Activated T-cell treated with anti-CD3 and anti-CD28 coated beads for 4 hours (primary cell): ENCODE results near the gene CENPN.

Experiments
- DNase-seq: peaks from one replicate; pipeline ENCODE4 v3.0.0-alpha.2; 2020

CENPN gene, protein sequence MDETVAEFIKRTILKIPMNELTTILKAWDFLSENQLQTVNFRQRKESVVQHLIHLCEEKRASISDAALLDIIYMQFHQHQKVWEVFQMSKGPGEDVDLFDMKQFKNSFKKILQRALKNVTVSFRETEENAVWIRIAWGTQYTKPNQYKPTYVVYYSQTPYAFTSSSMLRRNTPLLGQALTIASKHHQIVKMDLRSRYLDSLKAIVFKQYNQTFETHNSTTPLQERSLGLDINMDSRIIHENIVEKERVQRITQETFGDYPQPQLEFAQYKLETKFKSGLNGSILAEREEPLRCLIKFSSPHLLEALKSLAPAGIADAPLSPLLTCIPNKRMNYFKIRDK

DNA sequence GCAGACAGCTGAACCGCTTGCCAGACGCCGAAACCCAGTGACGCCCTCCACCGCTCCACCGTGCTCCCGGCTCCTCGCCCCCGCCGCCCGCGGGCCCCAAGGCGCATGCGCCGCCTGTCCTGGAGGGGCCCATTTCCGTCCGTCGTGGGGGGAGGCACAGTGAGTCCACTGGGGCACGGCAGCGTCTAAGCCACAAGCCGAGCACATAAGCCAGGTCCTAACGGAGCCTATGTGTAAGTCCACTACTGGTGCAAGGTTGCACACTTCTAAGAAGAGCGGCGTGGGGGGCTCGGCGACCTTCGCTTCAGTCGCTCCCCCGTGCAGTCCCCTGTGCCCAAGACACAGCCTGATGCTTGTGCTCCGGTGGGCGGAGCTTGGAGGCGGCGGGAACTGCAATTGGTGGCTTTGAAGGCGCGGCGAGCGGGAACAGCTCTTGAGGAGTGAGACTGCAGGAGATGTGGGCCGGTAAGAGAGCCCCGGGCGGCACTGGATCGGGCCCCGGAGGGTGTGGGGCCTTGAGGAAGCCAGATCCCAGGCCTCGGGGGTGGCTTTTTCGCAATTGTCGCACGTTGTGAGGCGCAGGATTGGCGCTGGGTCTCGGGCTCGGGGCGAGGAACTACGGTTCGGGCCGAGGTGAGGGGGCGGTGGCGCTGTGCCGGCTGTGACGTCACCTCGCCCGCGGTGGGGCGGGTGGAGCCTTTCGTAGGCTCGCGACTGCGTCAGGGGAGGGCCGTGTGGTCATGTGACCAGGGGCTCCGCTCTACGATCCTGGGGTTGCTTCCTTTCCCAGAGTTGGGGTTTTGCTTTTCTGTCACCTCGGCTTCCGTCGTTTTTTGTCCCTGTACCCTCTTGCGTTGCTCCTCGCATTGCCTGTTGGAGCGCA is at the start of gene CENPN, which contains the start of gene CMC2:
CENPN (plus strand) TSS at position 402 of the 883 bp plus-strand sequence. CDS start 4,726 bp downstream, outside the sequence.
CMC2 (minus strand) TSS at position 73 of the 883 bp plus-strand sequence. CDS start 9,491 bp downstream, outside the sequence.
- DNase-seq: peak; percentile 93

DNA sequence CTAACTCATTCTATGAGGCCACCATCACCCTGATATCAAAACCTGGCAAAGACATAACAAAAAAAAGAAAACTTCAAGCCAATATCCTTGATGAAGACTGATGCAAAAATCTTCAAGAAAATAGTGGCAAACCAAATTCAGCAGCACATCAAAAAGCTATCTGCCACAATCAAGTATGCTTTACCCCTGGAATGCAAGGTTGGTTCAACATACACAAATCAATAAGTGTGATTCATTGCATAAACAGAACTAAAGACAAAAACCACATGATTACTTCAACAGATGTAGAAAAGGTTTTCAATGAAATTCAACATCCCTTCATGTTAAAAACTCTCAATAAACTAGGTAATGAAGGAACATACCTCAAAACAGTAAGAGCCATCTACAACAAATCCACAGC is 48.7 kb upstream of the CENPN start:
- DNase-seq: no peak

DNA sequence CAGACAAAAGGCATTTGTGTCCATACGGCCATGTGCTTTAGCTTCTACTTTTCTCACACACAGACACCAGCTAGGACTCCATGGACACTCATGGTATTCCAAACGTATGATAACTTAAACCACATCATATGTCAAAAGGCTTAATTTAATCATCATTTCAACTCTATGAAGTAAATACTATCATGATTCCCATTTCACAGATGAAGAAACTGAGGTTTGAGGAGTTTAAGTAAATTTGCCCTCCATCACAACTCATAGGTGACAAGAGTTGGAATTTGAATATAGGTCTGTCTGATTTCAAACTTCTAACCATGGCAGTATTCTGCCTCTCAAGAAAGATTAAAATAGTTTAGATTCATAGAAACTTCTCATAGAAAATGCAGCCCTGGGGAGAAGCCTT is 44.1 kb upstream of the CENPN start:
- DNase-seq: no peak

DNA sequence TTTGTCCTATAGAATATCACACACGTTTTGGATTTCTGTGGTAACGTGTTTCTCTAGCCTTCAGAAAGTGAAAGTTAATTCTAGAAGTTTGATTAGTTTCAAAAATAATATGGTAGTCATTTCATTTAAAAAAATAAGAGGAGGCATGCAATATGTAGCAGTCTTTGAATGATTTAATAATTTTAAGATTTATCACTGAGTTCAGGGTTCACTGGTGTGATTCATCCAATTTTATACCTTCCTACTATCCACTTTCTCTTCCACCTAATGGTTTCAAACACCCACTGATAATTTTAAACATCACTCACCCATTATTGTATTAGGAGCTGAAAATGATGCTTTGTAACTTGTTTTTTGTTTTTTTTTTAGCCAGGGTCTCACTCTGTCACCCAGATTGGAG is 42.7 kb upstream of the CENPN start:
- no peak for DNase-seq

DNA sequence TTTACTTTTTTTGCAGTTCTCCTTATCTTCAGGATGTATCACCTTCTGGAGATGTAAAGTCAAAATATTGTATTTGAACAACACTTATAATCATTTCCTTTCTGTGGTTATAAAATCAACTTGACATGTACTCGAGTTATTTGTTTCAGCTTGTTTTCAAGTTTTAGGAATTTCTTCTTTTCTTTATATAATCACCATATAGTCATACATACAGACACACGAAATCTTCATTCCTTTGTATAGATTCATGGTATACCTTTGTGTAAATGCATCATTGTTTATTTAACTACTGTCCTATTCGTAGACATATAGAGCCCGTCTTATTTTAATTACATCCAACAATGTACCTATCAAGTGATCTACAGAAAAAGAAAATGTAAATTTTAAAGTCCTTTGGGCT is 40.4 kb upstream of the CENPN start:
- DNase-seq: no peak

DNA sequence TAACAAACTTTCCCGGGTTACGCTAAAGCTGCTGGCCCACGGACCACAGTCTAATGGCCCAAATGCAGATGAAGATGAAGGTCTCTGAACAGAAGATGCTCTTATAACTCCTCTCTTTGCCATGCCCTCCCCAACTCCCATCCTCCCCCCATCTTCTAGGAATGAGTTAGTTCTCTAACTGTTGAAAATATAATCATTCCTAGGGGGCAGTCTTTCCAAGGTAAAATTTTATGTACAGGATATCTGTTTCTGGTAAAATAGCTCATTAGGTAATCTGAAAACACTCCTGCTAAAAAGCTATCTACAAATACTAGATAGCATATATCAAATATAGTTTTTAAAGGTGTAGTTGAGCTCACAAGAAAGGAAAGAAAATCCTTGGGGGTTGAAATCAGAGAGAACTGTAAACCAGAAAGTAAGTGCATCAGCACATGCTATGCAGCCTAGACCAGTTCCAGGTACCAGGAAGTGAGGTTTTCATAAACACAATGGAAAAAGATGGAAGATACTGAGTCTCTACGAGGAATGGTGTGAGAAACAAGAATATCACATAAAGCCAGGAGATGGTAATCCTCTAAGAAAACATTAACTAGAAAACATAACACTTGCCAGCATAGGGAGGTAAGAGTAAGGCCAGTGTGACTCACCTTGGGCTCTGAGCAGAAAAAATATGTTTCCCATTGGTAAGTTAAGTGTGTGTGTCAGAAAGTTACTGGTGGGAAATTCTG is 38.5 kb upstream of the CENPN start:
- DNase-seq: no peak

DNA sequence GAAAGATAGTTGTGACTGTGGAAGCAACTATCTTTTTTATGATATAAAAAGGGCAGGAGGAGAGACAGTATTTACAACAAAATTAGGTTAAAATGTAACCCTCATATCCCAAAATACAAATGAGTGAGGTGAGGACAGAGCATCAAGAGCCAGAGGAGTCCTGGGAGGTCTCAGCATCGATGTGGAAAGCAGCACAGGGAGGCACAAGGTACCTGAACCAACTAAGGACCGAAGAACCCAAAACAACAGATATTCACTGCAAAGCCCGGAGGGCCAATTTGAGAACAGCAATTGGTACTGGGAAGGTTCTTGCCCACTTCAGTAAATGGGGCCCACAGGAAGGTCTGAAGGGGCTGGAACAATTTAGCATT is 37.9 kb upstream of the CENPN start:
- no peak for DNase-seq

DNA sequence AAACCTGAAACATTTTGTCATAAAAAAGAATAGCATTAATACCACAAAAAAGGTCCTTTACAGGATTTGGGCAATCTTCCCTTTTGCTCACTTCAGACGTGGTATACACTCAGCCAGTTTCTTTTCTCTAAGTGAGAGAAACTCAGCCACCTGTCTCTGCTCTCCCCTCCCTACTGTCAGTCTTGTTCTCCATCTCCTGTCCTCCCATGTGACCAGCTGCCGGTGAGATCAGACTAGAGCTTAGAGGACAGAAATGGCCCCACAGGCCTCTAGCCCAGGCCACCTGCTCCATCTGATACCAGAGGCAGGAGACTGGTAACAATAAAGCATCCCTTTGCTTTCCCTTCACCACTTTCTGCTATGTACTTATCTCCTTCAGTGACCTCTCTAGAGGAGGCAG is 35.2 kb upstream of the CENPN start:
- DNase-seq: no peak

DNA sequence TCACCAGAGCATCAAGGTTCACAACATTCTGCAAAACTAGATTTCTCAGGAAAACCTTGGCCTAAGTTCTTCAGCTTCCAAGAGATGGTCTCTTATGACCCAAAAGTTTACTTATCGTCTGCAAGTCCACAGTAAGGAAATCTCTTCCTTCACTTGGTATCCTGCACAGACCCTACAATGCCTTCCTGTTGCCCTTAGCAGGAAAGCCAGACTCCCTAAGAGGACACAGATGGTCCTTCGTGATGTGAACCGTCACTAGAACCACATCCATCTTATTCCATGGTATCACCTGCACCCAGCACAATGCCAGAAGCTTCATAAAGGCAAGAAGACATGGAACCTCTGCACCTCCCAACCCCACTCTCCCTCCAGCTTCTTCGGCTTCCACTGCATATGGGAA is 34.4 kb upstream of the CENPN start:
- DNase-seq: no peak

DNA sequence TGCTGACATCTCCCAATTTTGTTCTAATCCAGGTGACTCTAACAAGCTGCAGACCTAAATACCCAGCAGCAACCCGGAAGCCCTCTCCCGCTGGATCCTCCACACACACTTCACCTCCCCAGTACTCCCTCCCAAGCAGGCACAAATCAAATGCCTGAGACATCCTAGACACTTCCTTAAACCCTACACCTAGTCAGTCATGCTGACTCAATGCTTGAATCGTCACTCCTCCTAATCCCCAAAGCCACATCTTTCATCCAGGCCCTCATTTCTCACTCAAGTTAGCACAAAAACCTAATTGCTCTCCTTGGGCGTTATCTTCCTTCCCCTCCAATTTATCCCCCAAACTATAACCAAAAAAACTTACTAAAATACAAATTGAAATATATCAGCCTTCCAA is 33.0 kb upstream of the CENPN start:
- DNase-seq: no peak

DNA sequence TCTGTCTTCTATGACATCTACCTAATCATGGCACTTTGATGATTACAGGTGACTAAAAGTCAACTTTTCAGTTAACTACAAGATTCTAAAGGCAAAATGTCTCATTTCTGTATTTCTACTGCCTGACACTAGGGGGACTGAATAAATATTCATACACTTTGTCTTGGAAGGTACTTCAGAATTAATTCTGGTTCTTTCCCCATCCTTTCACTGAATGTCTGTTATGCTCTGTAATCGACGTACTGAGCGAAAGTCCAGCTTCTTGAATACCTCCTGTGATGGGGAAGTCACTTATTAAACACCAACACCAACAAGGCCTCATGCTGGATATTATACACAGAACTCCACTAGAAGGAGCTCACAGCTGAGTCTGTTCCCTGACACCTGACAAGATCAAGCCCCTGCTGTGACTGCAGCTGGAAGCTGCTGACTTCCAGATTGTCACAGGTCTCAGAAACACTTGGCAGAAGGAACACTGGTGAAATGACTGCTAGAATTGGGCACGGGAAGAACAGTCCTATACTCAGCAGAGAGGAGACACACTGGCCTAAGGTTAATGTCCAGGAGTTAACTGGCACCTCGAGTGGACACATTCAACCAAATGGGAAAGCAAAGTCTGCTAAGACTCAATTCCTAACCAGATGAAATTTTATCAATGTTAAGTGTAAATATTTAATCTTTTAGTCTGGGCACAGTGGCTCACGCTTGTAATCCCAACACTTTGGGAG is 32.2 kb upstream of the CENPN start:
- DNase-seq: no peak

DNA sequence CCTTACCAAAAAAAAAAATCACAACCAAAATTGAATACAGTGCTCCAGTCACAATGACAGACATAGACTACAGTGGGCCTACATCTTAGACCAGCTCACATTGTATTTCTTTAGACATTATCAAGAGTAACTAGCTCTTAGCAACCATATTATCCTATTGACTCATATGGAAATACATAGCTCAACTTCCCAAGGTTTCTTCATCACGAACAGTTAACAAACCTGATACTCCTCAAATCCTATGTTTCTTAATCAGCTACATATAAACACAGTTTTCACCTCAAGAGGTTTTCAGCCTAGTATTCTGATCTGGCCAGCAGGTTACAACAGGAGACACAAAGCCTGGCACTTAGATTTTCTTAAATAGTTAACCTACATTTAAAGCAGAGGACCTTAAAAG is 30.1 kb upstream of the CENPN start:
- DNase-seq: no peak

DNA sequence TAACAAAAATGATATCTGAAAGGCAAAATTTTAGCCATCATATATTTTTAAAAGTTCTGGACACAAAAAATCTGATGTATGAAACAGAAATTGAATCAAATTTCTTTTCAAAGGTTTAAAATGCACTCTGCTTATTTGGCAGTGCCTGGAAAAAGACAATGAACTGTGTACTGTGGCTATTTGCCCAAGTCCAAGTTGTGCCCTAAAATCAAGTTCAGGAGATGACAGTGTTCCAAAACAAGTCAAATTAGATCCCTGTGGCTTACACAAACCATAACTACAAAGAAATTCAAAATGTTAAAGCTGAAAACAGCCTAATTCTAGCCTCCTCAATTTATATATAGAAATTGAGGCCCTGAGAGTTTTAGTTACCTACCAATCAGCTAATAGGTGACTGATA is 25.9 kb upstream of the CENPN start:
- no peak for DNase-seq

DNA sequence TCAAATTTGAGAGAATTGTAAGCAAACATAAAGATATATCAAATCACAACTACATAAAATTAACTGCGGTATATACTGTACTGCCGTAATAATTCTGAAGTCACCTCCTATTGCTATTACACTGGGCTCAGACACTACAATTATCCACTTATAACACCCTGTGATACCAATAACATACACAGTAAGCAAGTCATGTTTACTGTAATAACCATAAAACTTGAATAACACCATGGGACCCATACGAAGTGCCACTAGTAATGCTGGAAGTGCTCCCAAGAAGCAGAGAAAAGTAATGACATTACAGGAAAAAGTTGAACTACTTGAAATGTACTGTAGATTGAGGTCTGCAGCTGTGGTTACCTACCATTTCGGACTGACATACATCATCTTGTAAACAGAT is 24.4 kb upstream of the CENPN start:
- no peak for DNase-seq

DNA sequence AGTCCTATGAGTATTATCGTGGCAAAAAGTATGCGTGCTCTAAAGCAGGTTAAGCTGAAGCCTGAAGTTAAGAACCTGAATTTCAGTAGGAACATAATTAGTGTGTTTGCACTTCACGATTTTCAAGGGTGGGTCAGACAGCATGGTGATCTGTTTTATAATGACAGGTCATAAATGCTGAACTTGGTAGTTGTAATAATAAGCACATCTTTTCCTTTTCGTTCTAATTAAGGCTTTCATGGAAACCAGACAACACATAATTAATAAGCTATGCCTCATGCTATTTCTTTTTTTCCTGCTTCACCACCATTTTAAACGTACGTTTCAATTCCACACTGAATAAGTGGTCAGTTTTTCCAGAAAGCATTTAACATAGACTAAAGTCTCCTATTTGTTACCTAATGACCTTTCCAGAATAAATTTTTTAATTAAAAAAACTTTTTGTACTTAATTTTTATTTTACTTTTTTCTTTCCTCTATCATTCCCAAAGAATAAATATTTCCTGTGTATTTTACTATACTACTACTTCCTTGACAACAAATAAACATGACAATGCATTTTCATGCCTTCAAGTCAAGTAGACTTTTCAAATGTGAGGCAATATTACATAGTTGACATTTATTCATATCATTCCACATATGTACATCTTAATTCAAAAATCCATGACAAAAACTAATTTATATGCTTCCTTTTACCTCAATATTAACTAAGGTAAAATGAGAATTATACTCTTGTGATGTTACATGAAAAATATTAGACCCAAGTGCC is 22.7 kb upstream of the CENPN start:
- no peak for DNase-seq

DNA sequence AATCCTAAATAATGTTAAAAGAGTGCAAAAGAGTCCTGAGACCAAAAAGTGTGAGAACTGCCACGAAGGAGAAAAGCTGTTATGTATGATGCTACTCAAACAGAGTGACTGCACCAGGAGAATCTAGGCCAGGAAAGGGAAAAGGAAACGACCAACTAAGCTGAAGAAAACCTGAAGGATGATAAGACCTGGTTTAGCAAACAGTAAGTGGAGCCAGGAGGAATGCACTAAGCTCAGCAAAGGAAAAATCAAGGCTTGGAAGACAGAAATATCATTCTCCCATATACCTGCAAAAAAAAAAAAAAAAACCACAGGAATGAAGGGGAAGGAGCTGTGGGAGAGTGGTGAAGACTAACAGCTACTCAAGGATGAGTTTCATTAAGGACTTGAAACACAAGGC is 21.4 kb upstream of the CENPN start:
- no peak for DNase-seq

DNA sequence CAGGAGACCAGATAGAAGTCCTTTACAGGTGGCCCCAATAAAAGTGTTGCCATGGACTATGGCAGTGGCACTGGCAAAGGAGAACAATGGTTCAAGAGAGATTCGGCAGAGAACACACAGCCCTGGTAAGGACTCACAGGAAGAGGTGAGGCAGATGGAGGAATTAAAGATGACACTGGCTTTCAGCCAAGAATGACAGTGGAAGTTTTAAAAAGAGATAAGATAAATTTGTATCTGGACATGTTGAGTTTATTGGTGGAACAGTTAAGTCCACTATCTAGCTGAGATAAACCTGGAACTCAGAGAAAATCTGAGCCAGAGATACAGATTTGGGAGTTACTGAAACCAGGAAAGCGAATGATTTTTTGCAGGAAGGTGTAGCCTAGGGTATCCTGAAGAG is 20.5 kb upstream of the CENPN start:
- DNase-seq: no peak

DNA sequence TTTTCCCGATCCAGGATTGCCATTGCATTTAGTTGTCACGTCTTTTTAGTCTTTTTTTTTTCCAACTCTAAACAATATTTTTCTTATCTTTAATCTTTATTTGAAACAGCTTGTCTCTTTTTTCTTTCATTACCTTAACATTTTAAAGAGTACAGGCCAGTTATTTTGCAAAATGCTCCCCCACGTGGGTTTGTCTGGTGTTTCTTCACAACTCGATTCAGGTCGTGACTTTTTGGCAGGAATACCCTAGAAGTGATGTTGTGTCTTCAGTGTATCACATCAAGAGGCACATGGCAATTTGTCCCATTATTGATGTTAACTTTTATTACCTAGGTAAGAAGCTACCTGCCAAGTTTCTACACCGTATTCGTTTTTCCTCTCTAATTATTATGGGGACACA is 18.3 kb upstream of the CENPN start:
- no peak for DNase-seq

DNA sequence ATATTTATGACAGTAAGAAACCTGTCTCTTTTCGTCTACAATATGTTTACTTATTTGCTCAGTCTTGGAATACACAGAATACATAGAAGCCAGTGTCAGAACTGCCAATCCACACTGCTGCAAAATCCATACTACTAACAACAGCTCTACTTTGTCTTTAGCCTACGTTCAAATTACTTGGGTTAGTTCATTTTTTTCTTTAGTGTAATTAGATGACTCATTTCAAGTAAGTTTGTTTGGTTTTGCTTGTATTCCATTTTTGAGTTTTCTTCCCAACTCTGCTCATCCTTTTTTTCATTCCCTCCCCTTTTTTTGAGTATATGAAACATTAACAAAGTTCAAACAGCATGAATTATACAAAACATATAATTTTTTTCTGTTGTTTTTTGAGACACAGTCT is 17.2 kb upstream of the CENPN start:
- DNase-seq: no peak

DNA sequence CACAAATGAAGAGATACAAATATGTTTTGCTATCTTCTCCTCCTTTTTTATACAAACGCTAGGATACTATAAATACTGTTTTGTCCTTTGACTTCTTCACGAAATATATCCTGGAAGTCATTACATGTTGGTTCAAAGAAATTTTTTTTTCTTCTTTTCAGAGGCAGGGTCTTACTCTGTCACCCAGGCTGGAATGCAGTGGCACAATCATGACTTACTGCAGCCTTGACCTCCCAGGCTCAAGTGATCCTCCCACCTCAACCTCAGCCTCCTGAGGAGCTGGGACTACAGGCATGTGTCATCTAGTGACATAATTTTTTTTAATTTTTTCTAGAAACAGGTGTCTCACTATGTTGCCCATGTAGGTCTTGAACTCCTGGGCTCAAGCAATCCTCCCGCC is 16.4 kb upstream of the CENPN start:
- DNase-seq: no peak

DNA sequence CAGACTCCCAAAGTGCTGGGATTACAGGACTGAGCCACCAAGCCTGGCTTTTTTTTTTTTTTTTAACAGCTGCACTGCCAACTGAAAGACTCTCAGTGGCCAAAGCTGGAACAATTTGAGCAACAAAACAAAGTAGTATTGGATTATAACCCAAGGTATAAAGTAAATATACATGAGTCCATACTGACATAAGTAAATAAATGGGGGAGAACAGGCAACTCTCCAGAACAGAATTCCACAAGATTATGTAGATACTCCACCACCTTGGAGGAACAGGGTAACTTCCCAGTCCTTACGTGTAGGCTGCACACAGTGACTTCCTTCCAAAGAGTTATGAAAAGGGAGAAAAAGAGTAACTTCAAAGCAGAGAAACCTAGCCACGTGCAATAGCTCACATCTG is 16.0 kb upstream of the CENPN start:
- no peak for DNase-seq

DNA sequence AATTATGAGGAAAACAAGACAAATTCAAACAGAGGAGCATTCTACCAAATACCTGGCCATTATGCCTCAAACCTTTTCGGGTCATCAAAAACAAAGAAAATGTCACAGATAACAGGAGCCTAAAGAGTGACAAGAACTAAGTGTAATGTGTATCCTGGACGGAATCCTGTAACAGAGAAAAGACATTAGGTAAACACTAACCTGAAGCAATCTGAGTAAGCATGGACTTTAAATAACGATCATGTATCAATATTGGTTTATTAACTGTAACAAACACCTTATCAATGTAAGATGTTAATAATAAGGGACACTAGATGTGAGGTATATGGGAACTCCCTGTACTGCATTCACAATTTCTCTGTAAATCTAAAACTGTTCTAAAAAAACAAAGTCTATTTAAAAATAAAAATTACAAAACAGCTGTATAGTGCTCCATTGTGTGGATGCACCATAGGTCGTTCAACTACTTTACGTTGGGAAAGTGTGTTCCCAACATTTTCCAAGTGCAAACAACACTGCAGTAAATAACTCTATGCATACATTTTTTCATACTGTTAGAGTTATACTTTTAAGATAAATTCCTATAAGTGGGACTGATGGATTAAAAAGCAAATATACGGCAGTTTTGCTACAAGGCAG is 15.1 kb upstream of the CENPN start:
- DNase-seq: no peak
